HS-27A (cell line): ENCODE results near the gene LRRC74A.

Source experiments
- DNase-seq: peaks from one replicate; pipeline ENCODE4 v3.0.0-alpha.2; 2012; ENCODE audit warnings: low read depth, missing footprints

LRRC74A gene

DNA sequence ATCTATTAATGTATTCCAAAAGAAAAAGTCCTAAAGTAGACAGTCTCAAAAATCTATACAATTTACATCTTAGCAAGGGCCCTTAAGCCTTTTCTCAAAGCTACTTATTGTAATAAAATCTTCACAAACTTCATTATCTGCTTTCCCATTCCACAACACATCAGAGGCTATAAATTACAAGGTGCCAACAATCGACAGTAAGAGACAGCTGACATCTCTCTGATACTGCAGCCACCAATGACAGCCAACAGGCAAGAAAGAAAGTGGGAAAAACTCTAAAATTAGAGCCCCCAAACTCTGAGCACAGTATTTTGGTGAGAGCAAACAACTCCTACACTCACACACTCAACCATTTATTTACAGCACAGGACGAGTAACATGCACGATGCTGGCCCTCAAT, 15.7 kb upstream of the LRRC74A start:
- no peak for DNase-seq

DNA sequence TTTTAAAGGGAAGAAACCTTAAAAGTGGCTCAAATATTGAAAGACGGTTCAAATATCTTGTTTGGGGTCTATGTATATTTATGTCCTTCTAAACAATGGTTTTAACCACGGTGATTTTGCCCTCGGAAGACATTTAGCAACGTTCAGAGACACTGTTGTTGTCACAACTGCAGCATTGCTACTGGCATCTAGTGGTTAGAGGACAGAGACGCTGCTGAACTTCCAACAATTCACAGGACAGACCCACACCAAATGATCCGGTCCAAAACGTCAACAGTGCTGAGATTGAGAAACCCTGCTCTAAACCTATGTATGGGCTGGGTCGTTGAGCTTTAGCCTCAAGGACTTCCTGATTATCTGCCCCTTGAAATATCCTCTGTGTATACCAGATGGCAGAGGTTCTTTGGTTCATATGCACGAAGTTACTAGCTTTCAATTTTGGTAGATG, 15.2 kb upstream of the LRRC74A start:
- no peak for DNase-seq

DNA sequence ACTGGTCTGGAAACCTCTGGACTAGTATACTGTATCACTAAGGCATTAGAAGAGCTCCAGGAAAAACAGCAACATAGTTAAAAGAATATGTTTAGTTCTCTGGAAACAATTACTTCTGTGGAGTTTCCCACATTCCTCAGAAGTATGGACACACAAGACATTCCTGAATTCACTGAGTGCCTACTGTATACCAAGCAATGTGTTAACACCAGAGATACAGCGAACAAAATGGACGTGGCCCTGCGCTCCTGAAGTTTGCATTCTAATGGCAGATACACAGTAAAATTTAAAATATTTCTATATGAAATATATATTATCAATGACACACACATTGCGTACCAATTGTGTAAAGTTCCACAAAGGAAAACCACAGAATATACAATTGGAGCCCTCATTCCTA, 14.6 kb upstream of the LRRC74A start:
- no peak for DNase-seq

DNA sequence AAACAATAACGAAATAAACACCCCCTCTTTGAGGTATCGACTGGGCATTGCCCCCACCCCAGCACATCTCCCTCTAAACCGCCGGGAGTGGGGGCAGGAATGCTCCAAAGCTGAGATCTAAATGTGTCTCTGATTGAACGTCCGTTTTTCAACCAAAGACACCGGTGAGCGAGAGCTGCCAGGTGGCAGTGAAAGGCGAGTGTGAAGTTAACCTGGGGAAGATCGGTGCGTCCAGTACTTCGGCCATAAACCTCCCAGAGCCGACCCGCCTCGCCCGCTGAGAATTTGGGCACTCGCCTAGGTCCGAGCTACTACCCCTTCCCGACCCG, 14.2 kb upstream of the LRRC74A start:
- DNase-seq: no peak

DNA sequence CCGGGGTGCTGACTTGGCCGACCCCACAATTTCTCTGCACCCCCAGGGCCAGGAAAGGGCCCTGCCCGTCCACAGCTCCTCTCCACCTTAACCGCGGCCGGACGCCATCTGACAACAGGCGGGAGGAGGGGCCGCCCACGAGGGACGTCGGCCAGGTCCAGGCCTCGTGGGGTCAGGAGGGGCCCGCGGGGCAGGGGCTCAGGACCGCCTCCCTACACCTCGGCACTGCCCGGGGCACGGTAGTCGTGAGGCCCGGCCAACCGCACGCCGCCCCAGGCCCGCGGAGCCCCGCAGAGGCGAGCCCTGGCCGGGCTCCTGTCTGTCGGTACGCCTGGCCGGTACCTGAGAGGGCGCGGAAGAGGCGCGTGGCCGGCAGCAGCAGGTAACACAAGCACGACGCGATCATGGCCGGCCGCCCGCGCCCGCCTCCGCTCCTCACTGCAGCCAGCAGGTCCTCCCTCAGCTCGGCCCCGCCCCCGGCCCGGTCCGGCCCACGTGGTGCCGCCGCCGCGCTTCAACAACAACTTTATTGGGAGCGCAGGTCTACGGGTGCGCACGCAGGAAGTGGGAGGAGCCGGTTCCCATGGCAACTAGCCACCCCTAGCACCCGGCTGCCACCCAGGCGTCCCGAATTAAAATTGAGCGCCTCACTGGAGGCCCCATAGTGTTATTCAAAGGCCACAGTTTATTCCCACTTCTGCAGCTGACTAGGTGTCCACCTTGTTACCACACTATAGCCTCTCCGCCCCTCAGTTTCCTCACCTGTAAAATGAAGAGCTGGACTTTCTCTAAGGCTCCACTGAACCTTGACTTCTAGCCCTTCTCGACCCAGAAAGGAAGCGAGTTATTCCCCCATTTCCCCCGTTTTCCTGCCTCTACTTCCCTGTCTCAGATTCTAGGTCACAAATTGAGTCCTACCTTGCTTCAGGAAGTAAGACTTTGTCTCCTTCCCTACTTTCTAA, 13.5 kb upstream of the LRRC74A start, which contains the start of gene ANGEL1:
Gene ANGEL1 (minus strand): TSS at position 461 of the 962 bp plus-strand sequence. CDS start 55 bp downstream, at position 406.
- DNase-seq: peak; percentile 62

DNA sequence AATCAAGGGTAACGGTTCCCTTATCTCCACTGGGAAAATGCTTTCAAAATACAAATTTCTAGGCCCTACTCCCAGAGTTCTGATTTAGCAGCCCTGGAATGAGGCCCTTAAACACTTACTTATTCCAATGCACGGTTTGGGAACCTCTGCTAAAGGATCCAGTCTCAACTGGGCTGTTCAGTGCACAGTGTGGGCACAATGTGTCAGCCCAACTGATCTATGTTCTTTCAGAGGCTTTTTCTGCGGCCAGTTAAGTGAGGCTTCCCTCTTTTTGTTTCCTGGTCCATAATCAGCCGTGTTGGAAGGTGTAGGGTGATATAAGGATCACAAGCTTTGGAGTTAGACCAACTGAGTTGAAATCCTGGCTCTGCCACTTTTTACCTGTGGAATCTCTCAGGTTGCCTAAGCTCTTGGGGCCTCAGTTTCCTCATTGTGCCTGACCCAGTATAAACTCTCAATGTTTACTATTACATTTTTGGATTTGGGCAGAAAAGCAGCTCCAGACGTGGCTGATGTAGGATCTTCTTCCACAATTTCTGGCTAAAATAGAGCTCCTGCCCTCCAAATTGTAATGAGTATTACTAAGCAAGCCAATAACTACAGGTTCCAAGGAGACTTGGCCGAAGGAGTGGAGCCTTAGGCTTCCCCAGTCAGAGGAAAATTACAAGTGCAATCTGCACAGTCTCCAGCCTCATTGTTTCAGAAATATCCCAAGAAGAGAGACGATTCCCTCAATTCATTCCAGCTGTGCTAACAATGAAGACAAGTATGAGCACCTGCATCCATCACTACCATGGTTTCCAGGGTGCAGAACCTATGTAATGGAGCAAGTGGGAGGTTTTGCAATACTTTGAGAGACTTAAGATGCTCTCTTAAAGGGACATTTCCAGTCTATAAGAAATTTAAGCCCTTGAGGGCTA, 11.2 kb upstream of the LRRC74A start:
- no peak for DNase-seq

DNA sequence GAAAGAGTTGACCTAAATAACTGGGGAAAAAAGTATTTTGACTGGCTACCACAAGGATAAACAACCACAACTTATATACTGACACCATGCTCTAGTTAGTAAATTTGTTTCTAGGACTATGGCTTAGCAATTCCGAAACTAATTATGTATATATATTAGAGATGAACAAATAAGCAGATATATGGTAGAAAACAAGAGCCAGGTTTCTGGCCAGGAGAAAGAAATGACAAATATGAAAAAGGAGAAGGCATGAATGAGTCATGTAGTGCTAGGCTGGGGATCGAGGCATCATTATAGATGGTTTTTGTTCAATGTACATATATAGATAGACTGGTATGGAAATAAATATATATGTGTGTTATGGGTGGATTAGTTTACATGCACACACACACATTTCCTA, 5.5 kb upstream of the LRRC74A start:
- no peak for DNase-seq

DNA sequence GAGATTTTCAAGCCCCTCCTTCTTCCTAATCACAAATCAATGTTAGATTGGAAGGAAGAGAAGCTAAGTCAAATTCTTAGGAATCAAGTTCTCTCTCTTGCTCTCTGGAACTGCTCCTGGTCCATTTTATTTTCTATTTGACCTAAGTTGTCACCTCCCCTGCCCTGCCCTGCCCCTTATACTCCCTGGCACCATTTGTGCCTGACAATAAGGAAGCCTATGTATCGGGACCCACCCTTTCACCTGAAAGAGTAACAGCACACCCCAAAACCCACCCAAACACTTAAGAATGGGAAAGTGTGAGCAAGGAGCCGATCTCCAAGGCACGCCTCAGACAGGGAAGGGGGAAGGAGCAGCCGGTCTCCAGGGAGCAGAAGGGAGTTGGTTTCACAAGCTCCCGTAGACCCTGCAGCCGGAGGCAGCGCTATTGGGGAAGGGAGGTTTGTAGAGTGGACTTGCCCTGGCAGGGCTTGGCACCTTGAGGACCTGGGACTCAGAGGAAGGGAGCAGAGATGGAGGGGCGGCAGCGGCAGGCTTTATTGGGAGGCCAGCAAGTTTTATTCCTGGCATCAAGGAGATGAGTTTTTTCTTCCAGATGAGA, 1.6 kb downstream of the LRRC74A start:
- no peak for DNase-seq

DNA sequence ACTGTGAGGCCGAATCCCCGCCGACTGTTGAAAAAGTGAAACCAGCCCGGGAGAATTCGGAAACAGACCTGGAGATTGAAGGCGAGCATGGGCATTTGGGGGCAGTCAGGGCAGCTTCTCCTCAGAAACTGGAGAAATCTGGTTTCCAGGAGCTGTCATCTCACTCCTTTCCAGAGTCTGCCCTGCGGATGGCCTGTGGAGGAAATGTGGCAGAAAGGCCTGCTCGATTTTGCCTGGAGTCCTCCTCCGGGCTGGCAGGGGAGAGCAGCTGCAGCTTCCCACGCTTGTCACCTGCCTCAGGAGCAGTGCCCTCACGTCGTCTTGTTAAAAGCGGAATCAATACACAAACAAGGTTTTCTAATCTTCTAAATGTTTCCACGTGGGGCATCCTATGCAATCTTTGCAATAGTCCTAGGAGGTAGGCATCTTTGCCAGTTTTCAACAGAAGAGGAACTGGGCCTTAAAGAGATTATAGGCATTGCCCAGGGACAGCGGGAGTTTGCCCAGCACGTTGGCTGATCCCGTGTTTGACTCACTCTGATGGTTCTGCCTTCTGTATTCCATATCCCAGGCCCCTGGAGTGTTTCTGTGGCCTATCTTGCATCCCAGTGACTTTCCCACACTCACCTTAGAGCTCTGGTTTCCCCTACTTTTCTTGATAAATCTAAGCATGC, 2.3 kb downstream of the LRRC74A start:
- no peak for DNase-seq

DNA sequence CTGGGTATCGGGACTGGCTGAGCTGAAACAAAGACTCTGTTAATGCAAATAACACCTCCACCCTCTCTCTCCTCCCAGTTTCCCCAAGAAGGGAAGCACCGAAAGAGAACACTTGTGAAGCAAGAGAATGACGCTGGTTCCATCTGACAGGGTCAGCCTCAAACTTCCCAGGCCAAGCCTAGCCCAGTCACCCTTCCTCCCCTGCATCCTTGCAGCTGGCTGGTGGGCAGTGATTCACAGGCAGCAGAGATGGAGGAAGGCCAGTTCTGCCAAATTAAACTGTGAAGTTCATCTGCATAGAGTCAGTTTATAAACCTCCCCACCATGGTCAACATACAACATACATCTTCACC, 2.8 kb downstream of the LRRC74A start:
- no peak for DNase-seq

DNA sequence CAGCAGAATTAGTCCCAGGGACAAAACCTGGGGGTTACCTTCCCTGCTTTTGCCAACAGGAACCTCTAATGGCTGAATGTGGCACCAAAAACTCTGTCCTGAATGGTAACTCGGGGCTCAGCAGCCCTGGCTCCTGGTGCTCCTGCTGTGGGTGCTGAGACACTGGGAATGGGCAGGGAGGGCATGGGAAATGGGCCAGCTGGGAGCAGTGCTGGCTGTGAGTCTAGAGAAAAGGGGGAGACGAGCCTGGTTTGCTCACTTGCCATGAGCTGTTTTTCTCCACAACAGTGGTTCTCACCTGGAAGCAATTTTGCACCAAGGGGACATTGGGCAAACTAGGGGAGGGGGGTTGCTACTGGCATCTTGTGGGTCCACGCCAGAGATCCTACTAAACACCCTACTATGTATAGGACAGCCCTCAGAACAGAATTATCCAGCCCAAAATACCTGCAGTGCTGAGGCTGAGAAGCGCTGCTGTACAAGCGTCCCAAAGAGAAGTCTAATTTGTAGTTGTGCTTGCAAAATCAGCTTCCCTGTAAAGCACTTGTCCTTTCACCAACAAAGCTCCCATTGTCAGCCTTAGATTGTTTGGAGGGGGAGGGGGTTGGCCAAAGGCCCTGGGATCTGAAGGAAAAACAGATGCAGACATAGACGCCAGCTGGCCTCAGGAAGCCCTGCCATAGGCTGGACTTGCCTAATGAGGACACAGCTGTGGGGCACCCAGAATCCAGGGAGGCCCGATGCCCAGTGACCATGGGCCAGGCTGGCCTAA, 3.6 kb downstream of the LRRC74A start:
- no peak for DNase-seq

DNA sequence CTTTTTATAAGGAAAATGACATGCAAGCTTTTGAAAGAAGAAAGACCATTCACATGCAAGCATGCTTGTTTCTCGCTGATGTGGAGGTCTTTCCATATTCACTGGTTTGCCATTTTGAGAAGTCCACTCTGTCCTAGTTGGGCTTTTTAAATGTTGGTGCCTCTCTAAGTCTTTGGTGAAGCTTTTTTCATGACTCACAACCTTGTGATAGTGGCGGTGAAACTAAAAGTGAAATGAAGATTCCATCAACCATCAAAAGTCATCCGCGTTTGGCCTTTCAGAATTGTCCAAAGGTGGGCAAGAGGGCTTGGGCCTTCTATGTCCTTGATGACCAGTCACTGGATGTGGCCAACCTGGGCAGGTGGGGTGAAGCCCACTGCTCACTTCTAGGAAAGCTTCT, 4.3 kb downstream of the LRRC74A start:
- no peak for DNase-seq

DNA sequence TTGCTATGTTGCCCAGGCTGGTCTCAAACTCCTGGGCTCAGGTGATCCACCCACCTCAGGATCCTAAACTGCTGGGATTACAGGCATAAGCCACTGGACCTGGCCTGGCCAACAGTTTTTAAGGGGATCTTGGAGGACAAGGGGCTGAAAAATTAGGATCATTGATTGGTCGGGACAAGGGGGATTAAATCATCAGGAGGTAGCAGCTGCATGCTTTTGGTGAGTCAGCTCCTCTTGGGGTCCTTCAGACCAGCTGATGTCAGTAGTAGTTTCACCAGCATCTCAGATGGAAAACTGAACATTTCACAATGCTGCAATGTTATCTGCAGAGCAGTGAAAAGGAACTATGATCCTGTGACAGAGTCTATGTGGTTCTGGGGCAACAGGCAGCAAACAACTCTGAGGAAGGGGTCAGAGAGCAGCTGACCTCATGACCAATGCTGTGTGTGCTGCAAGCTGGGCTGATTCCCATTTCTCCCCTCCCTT, 6.3 kb downstream of the LRRC74A start:
- DNase-seq: no peak

DNA sequence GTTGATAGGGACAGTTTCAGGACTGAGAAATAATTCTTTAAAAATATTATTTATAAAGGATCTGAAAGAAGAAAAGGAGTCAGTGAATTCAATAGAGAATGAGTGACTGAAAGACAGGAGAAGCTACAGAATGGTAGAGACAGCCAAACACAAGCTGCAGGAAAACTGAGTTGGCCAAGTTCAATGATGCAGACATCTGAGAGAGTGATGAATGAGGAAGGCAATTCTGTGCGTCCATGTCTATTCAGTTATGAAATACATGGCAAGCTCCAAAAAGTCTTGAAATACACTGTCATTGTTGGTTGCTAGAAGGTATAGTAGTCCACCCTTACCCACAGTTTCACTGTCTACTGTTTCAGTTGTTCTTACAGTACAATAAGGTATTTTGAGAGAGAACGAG, 6.8 kb downstream of the LRRC74A start:
- DNase-seq: no peak

DNA sequence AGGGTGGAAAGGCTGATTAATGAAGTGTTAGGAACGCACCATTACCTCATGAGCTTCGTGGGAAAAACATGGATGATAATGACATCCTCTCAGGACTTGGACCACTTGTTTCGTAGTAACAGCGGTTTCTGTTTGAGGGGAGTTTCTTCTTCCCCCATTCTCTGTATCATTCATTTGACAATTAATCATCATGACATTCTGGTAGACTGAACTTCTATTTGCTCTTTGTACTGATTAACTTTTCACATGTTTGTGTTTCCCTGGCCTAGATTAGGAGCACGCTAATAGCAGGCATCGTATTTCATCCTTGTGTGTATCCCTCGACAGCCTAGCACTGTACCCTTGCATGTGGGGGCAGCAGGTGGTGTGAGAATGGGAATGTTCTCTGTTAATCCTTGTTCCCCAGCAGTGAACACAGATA, 8.0 kb downstream of the LRRC74A start:
- no peak for DNase-seq

DNA sequence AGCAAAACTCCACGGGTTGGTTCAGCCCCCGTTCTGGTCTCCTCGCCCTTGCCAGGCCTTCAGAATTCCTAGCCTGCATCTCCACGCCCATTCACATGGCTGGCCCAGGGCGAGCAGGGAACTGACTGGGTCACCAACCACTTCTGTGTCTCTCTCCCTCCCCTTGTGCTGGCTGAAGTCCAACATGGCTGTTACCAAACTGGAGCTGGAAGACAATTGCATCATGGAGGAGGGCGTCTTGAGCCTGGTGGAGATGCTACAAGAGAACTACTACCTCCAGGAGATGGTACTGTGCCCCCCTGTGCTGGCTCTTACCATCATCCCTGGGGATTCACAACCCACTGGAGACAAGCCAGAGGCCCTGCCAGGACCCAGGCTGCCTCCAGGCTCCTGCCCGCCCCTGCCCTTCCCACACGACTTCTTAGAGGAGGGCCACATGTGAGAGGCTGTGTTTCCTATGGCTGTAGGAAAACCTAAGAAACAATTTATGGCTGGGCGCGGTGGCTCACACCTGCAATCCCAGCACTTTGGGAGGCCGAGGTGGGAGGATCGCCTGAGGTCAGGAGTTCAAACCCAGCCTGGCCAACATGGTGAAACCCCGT, 9.9 kb downstream of the LRRC74A start:
- DNase-seq: no peak

DNA sequence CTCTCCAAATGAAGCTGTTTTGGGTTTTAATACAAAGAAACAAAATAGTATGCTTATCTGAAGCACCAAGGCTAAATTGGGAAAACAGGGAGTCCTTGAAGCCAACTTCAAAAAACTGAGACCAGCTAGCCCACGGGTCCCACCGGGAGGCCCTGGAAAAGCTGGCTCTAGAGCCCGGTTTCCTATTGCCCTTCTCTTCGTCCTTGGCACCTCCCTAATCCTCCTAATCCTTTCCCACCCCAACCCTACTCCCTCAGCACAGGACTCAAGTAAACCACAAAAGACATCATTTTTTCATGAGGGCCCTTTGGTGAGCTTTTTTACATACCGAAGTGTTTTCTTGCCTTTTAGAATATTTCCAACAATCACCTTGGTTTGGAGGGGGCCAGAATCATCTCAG, 11.3 kb downstream of the LRRC74A start:
- DNase-seq: no peak

DNA sequence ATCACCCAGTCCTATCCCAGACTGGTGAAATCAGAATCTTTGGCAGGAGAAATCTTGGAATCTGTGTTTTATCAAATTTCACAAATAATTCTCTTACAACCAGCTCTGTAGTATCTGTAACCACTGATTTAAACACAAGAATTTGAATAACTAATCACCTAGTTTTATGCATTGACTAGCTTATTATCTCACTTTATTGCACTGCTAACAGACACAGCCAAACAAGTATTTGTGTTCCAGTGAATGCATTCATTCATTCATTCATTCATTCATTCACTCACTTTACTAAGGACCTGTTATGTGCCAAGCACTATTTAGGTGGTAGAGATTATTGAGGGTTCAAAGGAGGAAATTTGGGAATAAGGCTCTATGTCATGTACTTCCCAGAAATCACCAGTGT, 16.2 kb downstream of the LRRC74A start:
- no peak for DNase-seq

DNA sequence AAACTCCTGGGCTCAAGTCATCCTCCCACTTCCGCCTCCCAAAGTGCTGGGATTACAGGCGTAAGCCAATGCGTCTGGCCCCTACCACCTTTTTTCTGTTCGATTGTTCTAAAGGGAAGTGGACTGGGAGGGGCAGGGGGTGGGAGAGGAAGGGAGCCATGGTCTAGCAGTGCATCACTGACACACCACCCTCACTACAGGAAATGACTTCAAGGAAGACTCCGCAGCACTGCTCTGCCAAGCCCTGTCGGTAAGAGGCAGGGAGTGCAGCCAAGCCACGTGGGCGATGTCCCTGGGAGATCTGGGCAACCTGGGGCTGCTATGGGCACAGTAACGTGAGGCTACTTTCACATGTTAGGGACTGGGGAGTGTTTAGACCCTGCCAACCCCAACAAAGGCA, 18.0 kb downstream of the LRRC74A start:
- no peak for DNase-seq

DNA sequence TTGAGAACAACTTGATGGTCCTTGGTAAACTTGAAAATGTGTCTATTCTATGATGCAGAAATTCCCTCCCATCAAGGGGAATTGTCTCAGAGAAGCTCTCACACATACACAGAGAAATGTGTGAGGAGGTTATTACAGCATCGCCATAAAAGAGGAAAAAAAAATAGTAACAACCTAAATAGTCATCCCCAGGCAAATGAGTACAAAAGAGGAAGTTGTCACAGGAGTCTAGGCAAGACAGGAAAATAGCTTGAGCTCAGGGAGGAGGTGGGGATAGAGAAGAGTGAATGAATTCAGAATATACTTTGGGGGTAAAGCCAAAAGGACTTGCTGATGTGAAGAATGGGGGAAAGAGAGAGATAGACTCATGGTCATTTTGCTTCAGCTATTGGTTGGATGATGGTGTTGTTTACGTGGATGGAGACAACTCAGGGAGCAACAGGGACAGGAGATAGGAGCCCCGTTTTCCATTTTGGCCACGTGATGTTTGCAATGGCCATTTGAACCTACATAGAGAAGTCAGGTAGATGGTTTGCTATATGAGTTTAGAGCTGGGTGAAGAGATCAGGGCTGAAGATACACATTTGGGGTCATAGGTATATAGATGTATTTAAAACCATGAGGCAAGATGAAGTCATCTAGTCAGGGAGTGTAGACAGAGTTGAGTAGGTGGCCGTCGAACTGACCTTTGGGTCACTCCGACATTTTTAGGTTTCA, 20.3 kb downstream of the LRRC74A start:
- no peak for DNase-seq
